K562 (cell line): ENCODE data around the gene GATA5.

Experiments used
- BMI1 ChIP-seq: fragments of 150-350 bp; IDR thresholded peaks from 2 replicates; pipeline ENCODE4 v1.6.1; 2014; ENCODE audit warnings: low read length
- CTCF ChIP-seq, 3 experiments: IDR thresholded peaks in 2 of 3; conservative IDR thresholded peaks in 1 of 3; 2 replicates each; pipeline ENCODE4 v1.5.1; 2011 to 2012; ENCODE audit warnings: low read length in 3 of 3, mild to moderate bottlenecking in 3 of 3, control low read depth in 2 of 3, improper control_type of control experiment in 1 of 3, inconsistent platforms in 1 of 3, low read depth in 1 of 3, mixed read lengths in 1 of 3, moderate library complexity in 1 of 3; ENCODE audit not compliant: insufficient read depth in 2 of 3
- E2F8 ChIP-seq: fragments of 450-650 bp; IDR thresholded peaks from 2 replicates; pipeline ENCODE4 v1.7.1; 2018; ENCODE audit warnings: mild to moderate bottlenecking, low read depth; ENCODE audit not compliant: partially characterized antibody
- FOS ChIP-seq: IDR thresholded peaks from 3 replicates; pipeline ENCODE4 v1.6.1; 2011; ENCODE audit not compliant: insufficient read length; ENCODE audit errors: extremely low read depth
- NR2C1 ChIP-seq, 2 experiments: fragments of 450-650 bp; IDR thresholded peaks; 2 replicates each; pipeline ENCODE4 v1.6.1; 2017; ENCODE audit warnings: mild to moderate bottlenecking in 2 of 2, antibody characterized with exemption in 1 of 2, inconsistent platforms in 1 of 2, missing compliant biosample characterization in 1 of 2, missing genetic modification characterization in 1 of 2
- POLR2A ChIP-seq: fragments of 450-650 bp; conservative IDR thresholded peaks from 2 replicates; pipeline ENCODE4 v1.6.1; 2016
- POLR2AphosphoS5 ChIP-seq: IDR thresholded peaks from 2 replicates; pipeline ENCODE4 v1.6.1; 2011; ENCODE audit warnings: mild to moderate bottlenecking, low read depth, low read length, moderate library complexity; ENCODE audit not compliant: control insufficient read depth, insufficient read depth
- SIN3A ChIP-seq, 2 experiments: fragments of 150-350 bp in 1 of 2; IDR thresholded peaks; 2 replicates each; pipeline ENCODE4 v1.6.1; 2011 to 2016; ENCODE audit warnings: borderline replicate concordance in 2 of 2, low read depth in 2 of 2, low read length in 2 of 2, mild to moderate bottlenecking in 2 of 2, moderate library complexity in 2 of 2; ENCODE audit not compliant: control insufficient read depth in 1 of 2
- SMAD3 ChIP-seq: fragments of 450-650 bp; formaldehyde crosslinking; conservative IDR thresholded peaks from 2 replicates; pipeline ENCODE4 v1.4.0; 2020; ENCODE audit warnings: mild to moderate bottlenecking
- ZNF668 ChIP-seq: fragments of 250-450 bp; sonication (Bioruptor Pico); IDR thresholded peaks from 2 replicates; pipeline ENCODE4 v1.8.0; 2022; ENCODE audit warnings: mild to moderate bottlenecking, inconsistent platforms

GRCh38 chr20:62428002-62428372 lies 47.8 kb downstream of the GATA5 start:
- TF ChIP-seq CTCF (IDR thresholded peaks at IDR 0.05 in 2 of 3, conservative IDR thresholded peaks at IDR 0.05 in 1 of 3; ENCODE audit: insufficient read depth in 2 of 3, low read depth in 1 of 3, low read length in 3 of 3) = no peak
- no peak for TF ChIP-seq POLR2A
- no peak for TF ChIP-seq ZNF668 (CRISPR knock-in tag)
- no peak for TF ChIP-seq E2F8
- no peak for TF ChIP-seq NR2C1 (IDR thresholded peaks at IDR 0.05)
- TF ChIP-seq NR2C1 (tag; IDR thresholded peaks at IDR 0.05) = no peak
- no peak for TF ChIP-seq SMAD3 (CRISPR knock-in tag)
- no peak for TF ChIP-seq POLR2AphosphoS5
- TF ChIP-seq SIN3A (IDR thresholded peaks at IDR 0.05; ENCODE audit: borderline replicate concordance in 2 of 2, control insufficient read depth in 1 of 2, low read depth in 2 of 2, low read length in 2 of 2) = no peak
- TF ChIP-seq BMI1 = no peak
- TF ChIP-seq FOS = no peak
